Measurements from ENCODE around the gene KCNIP1.

The KCNIP1 gene

GRCh38 chr5:170576602-170577535, 73.0 kb downstream of the KCNIP1 start:
- Histone ChIP-seq H3K4me1 (ENCODE audit: control insufficient read depth, insufficient read depth, low read length) (peaks cover 12% of the 10 kb centered on the region), H3K36me3 (ENCODE audit: control insufficient read depth in 2 of 2, insufficient read depth in 1 of 2, low read length in 2 of 2) (no peaks in the 10 kb centered on the region), H3K9me3 (ENCODE audit: control insufficient read depth, insufficient read depth, low read depth, low read length) (no peaks in the 10 kb centered on the region), H3K27ac (ENCODE audit: extremely low read depth, low read depth, low read length) (no peak overlapping the region), H3K4me3 (ENCODE audit: low read depth, low read length) (no peak overlapping the region)
- CTCF ChIA-PET = interaction anchor here (0.8 kb wide), 1 partner anchor 56 kb away, joined by 3 read pairs; no protein-coding TSS in a partner anchor
- TF ChIP-seq ZIC2 (tag by site-specific recombination; IDR thresholded peaks at IDR 0.05) = peak; percentile 25; the same call in 1 of the 2 replicates
- TF ChIP-seq ZNF473 (tag by site-specific recombination; IDR thresholded peaks at IDR 0.05) = no peak
- POLR2A ChIA-PET = no interaction called here

DNA sequence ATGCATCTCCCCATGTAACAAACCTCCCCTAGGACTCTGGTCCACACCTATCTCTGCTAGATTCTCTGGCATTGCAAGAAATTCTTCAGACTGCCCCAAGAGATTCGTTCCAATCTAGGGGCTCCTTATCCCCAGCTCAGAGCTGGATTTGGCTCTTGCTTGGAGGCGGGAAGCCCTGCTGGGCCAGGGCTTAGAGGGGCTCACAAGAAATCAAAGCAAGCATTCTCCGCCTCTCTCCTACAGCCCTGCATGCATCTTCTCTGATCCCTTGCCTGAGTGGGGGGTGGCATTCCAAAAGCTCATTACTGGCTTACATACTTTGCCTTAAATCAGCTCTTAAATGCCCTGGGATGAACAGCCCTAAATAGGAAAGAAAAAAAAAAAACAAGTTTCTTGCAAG, 75.8 kb downstream of the KCNIP1 start:
- H3K9me3 ChIP-seq (ENCODE audit: control insufficient read depth, insufficient read depth, low read depth, low read length) = no peaks in the 10 kb centered on the region
- TF ChIP-seq ZNF311 (tag by site-specific recombination; IDR thresholded peaks at IDR 0.05; ENCODE audit: borderline replicate concordance) (no peak), GFI1B (tag by site-specific recombination; IDR thresholded peaks at IDR 0.05) (no peak), ZNF280D (tag by site-specific recombination; IDR thresholded peaks at IDR 0.05) (no peak), ZNF394 (tag by site-specific recombination; IDR thresholded peaks at IDR 0.05; ENCODE audit: borderline replicate concordance) (no peak), ZNF202 (tag by site-specific recombination; IDR thresholded peaks at IDR 0.05; ENCODE audit: borderline replicate concordance) (no peak), ZNF792 (tag by site-specific recombination; IDR thresholded peaks at IDR 0.05) (no peak), ZNF138 (tag by site-specific recombination; IDR thresholded peaks at IDR 0.05; ENCODE audit: borderline replicate concordance) (no peak), ZNF514 (tag by site-specific recombination; IDR thresholded peaks at IDR 0.05) (no peak), ZNF214 (tag by site-specific recombination; IDR thresholded peaks at IDR 0.05; ENCODE audit: borderline replicate concordance) (no peak), KLF9 (tag by site-specific recombination; IDR thresholded peaks at IDR 0.05; ENCODE audit: low read depth) (no peak), ZNF391 (tag by site-specific recombination; IDR thresholded peaks at IDR 0.05; ENCODE audit: borderline replicate concordance, low read depth) (no peak), ZFP69B (tag by site-specific recombination; IDR thresholded peaks at IDR 0.05) (no peak)
- TF ChIP-seq, protein P1, sequence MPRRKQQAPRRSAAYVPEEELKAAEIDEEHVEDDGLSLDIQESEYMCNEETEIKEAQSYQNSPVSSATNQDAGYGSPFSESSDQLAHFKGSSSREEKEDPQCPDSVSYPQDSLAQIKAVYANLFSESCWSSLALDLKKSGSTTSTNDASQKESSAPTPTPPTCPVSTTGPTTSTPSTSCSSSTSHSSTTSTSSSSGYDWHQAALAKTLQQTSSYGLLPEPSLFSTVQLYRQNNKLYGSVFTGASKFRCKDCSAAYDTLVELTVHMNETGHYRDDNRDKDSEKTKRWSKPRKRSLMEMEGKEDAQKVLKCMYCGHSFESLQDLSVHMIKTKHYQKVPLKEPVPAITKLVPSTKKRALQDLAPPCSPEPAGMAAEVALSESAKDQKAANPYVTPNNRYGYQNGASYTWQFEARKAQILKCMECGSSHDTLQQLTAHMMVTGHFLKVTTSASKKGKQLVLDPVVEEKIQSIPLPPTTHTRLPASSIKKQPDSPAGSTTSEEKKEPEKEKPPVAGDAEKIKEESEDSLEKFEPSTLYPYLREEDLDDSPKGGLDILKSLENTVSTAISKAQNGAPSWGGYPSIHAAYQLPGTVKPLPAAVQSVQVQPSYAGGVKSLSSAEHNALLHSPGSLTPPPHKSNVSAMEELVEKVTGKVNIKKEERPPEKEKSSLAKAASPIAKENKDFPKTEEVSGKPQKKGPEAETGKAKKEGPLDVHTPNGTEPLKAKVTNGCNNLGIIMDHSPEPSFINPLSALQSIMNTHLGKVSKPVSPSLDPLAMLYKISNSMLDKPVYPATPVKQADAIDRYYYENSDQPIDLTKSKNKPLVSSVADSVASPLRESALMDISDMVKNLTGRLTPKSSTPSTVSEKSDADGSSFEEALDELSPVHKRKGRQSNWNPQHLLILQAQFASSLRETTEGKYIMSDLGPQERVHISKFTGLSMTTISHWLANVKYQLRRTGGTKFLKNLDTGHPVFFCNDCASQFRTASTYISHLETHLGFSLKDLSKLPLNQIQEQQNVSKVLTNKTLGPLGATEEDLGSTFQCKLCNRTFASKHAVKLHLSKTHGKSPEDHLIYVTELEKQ (tag by site-specific recombination; IDR thresholded peaks at IDR 0.05; ENCODE audit: borderline replicate concordance) = no peak
- no peaks in the 10 kb centered on the region for H3K36me3 ChIP-seq (ENCODE audit: control insufficient read depth in 2 of 2, insufficient read depth in 1 of 2, low read length in 2 of 2)
- no peak overlapping the region for H3K4me3 ChIP-seq (ENCODE audit: low read depth, low read length)
- ChIA-PET POLR2A (no interaction called here), CTCF (no interaction called here)
- no peak overlapping the region for H3K27ac ChIP-seq (ENCODE audit: extremely low read depth, low read depth, low read length)
- H3K4me1 ChIP-seq (ENCODE audit: control insufficient read depth, insufficient read depth, low read length) = no peaks in the 10 kb centered on the region

Data from HEK293 (cell line).